Measurements from ENCODE around the gene ARID2.

ARID2 gene

GRCh38 chr12:45939759-45940158 is 210.3 kb downstream of the ARID2 start:
- DNase-seq (ENCODE audit: low read depth) = no peak

GRCh38 chr12:45944771-45945170 is 215.3 kb downstream of the ARID2 start:
- DNase-seq (ENCODE audit: low read depth) = no peak

GRCh38 chr12:45946435-45946834 is 216.9 kb downstream of the ARID2 start:
- no peak for DNase-seq (ENCODE audit: low read depth)

GRCh38 chr12:45948546-45948945 is 219.0 kb downstream of the ARID2 start:
- DNase-seq (ENCODE audit: low read depth) = no peak

Data from ELR (cell line).